HG03135 (cell line): ENCODE measurements around the gene EPM2A.
"Not testable (repeated sequence)": the region's sequence is repeated elsewhere in the genome, so short reads cannot be mapped to it uniquely, and the experiment has no call there.

Experiments
- ATAC-seq: cut with Tn5 transposase; IDR thresholded peaks from one replicate; pipeline ENCODE4 v1.9.1; 2021; ENCODE audit warnings: mild to moderate bottlenecking, moderate library complexity; ENCODE audit not compliant: unreplicated experiment

EPM2A gene

GRCh38 chr6:145735356-145736165, at the start of gene EPM2A:
EPM2A (minus strand) TSS chr6:145735520; CDS start chr6:145735498, 22 bp downstream.
- ATAC-seq, result peak; percentile 71

DNA sequence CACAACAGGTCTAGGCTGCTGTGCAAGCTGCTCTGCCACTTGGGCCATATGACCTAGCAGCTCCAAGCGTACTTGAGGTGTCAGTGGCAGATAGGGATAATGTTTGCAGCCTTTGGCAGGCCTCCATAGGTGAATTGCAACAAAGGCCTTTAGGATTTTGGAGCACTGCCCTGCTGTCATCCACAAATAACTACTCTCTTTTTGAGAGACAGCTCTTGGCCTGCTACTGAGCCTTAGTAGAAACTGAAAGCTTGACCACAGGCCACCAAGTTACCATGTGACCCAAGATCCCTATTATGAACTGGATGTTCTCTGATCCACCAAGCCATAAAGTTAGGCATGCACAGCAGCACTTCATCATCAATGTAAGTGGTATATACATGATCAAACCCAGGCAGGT, 49.4 kb upstream of the EPM2A start:
- peak; percentile 89 for ATAC-seq

DNA sequence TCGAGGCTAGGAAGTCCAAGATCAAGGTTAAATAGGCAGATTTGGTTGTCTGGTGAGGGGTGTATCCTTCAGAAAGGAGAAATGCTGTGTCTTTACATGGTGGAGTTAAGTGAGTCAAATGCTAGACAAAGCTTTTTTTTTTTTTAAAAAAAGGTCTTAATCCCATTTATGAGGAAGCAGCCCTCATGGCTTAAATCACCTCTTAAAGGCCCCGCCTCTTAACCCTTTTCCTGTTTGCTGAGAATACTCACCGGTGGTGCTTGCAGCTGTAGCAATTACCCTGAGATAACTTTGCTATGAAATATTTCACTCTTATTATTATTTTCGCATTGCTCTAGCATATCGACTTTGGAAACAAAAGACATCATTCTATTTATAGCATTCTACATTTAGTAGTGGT, 48.5 kb upstream of the EPM2A start:
- ATAC-seq, result no peak

DNA sequence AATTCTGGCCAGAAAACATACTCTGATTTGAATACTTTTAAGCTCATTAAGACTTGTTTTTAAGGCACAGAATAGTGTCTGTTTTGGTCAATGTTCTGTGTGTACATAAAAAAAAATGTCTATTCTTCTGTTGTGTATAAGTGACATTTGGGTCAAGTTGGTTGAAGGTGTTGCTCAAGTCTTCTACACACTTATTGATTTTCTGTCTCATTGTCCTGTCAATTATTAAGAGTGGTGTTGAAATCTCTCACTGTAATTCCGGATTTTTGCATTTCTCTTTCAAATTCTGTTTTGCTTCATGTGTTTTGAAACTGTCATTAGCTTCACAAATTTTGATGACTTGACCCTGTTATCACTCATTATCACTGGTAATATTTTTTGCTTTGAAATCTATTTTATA, 37.5 kb upstream of the EPM2A start:
- ATAC-seq, result no peak

DNA sequence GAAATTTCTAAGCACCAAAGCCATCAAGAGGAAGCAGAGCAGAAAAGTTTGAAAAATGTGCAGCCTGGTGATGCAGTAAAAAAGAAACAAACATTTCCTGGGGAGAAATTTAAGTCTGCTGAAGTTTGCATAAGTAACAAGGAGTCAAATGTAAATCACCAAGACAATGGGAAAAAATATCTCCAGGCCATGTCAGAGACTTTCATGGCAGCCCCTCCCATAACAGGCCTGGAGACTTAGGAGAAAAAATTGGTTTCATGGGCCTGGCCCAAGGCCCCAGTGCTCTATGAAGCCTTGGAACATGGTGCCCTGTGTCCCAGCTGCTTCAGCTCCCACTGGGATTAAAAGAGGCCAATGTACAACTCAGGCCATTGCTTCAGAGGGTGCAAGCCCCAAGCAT, 30.1 kb upstream of the EPM2A start:
- ATAC-seq, result no peak

GRCh38 chr6:145763742-145764141, 28.4 kb upstream of the EPM2A start:
- no peak for ATAC-seq

DNA sequence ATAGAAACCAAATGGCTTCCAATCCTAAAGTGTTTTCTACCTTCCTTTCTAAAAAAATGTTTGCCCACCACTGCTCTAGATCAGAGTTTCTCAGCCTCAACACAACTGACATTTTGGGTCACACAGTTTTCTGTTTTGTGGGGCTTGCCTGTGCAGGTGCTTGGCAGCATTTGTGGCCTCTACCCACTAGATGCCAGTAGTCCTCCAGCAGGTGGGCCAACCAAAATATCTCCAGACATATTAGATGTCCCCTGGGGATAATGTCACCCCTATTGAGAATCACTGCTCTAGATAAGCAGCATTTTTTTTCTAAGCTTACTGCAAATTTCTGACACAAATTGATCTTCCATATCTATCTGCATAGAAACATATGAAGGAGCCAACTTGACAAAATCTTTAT, 26.3 kb upstream of the EPM2A start:
- no peak for ATAC-seq

DNA sequence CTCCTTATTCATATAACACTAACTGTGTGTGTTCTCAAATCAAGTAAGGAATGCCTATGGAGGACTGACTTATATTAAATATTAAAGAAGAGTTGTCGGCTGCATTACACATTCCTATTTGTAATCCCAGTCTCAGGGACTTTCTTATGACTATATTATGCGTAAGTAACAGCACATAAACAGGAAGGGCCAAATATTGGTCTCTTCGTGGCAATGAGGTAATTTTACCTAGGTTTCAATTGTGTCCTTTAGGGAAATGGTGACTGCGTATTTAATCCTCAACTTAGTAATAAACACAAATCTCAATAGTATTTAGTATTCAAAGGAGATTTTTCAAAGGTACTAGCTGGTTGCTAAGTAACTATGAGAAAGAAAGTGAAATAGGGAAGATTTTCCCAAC, 22.8 kb upstream of the EPM2A start:
- ATAC-seq, result no peak

- no peak for ATAC-seq
Observed at GRCh38 chr6:145756170-145756662, 20.9 kb upstream of the EPM2A start.

DNA sequence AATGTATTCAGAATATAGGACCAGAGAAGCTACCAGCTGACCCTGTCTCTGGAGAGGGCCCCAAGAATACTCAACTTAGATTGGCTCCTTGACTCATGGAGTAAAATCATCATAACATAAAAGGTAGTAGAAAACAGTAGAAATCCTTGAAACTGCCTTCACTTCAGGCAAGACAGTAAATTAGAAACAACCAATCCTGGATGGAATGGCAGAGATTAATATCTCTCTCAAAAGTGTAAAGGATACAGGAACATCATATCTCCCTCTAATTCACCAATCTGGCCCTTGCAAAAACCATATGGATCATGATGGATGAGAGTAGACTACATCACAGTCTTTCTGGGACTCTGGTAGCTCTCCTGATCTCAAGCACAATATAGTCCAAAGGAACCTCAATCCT, 20.4 kb upstream of the EPM2A start:
- ATAC-seq, result no peak

DNA sequence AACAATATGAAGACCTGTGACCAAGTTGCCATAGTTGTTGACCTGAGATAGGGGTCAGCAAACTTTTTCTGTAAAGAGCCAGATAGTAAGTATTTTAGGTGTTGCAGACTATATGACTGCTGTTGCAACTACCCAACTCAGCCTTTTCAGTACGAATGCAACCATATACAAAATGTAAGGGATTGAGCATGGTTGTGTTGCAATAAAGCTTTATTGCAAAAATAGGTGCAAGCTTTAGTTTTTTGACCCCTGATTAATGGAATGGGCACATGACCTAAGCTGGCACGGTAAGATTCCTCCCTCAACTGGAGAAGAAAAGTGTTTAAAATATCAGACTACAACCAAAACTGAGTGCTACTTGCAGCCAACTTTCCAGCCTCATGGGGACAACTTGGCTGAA, 17.3 kb upstream of the EPM2A start:
- no peak for ATAC-seq

DNA sequence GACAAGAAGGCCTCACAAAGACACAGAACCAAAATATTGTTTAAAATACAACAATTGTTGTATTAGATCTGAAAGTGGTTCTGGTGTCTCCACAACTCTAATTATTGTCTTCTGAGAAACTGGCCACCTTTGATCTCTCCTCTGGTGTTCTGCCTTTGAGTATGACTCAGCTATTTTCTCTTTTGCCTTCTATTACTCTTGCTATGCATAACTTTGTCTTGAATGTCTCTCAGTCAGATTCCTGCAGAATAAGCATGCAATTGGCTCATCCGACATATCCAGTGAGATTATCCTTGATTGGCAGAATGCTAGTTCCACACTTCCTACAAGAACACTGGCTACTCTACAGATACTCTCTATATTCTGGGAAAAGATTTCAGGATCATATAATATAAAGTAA, 14.3 kb upstream of the EPM2A start:
- no peak for ATAC-seq

GRCh38 chr6:145745861-145746260, 10.5 kb upstream of the EPM2A start:
- ATAC-seq, result no peak

DNA sequence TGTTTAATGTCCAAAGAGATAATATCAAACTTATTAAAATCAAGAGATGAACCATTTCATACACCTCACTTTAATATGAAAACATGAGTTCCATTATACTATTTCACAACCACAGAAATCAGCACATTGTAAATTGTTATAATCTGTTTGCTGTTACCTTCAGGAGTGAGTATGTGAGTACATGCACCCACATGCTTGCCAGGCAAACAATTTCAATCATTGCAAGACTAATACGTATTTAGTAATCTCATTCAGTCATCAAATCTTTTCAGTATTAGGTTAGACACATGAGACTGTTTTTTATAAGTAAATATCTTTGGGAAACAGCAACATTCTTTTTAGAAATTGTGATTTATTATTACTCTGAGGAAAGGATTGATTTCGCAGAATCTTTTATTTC, 9.3 kb upstream of the EPM2A start:
- no peak for ATAC-seq

GRCh38 chr6:145743332-145743731, 8.0 kb upstream of the EPM2A start:
- no peak for ATAC-seq

GRCh38 chr6:145742472-145742871, 7.2 kb upstream of the EPM2A start:
- ATAC-seq, result not testable (repeated sequence)

- ATAC-seq, result not testable (repeated sequence)
Observed at GRCh38 chr6:145739685-145740084, 4.4 kb upstream of the EPM2A start.

- ATAC-seq, result no peak
Observed at GRCh38 chr6:145738265-145738664, 2.9 kb upstream of the EPM2A start.

- no peak for ATAC-seq
Observed at GRCh38 chr6:145736661-145737144, 1.4 kb upstream of the EPM2A start.

DNA sequence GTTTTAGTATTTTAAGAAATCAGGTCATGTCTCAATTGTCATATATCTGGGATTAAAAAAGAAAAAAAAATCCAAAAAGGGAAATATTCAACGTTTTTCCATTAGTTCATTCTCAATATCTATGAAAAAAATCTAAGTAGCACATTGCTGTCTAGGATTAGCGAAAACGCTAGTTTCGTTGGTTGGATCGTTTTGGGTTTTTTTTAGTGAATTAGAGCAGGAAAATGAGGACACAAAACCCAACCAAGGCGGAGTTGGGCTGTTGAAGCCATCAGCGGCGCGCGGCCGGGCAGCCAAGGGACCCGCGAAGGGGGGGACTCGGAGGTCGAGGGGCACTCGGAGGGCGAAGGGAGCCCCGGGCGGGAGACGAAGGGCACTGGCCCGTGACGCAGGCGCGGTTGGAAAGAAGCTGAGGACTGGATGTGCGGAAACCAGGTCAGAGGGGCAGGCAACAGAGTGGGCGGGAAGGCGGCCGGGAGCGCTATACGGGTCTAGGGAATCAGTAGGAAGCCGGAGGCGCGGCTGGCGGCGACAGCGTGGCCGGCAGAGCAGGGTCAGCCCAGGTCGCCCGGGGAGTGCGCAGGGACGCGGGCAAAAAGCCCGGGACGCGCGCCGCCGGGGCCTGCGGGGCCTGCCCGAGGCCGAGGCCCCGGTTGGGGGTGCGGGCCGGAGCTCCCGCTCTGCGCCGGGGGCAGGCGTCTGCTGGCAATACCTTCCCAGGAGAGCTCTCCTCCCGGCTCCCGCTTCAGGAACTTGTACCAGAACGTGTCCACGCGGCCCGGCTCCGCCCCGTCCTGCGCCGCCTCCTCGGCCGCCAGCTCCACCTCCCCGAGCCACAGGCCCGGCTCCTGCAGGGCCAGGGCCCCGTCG, 599 bp downstream of the EPM2A start:
- ATAC-seq, result peak; percentile 64

DNA sequence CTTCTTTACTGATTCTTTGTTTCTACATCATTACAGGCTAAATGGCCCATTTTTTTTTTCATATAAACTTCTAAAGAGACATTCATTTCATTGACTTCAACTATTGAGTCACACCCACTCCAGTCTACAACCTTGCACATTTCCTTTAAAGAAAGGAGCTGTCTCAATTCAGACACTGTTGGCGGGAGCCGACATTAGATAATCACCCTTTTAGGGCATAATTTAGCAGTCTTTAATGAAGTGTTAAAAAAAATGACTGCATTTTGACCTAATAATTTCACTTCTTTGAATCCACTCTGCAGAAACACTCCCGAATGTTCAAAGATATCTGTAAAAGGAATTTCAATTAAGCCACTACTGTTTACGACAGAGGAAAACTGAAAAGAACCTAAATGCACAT, 1.5 kb downstream of the EPM2A start:
- ATAC-seq, result no peak

DNA sequence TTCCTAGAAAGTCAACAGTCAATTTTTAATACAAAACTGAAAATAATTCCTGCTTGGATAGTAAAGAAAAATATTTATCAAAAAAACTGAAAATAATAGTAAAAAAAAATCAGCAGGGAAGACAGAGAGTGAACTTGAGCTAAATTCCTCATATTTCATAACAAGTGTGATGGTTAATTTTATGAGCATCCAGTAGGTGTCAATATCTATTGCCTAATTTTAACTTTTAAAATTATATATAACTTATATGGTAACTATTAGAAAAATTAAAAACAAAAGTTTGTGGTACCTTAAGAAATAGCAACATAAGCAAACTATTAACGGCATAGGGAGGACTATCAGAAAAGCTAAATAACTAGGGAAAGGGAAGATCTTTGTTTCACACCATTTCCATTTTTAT, 2.1 kb downstream of the EPM2A start:
- no peak for ATAC-seq
